Panc1 (cell line): ENCODE measurements around the gene MT1E.

Experiments
- SIN3A ChIP-seq: IDR thresholded peaks from 2 replicates; pipeline ENCODE4 v1.6.1; 2012; ENCODE audit warnings: low read depth, mild to moderate bottlenecking, low read length, moderate library complexity, borderline replicate concordance; ENCODE audit not compliant: insufficient read depth
- TF ChIP-seq, protein P1 (sequence below), 2 experiments: IDR thresholded peaks; 2 replicates each; pipeline ENCODE4 v1.6.1; 2011 to 2012; ENCODE audit warnings: low read depth in 2 of 2, control low read depth in 1 of 2, low read length in 1 of 2, mild to moderate bottlenecking in 1 of 2, moderate library complexity in 1 of 2; ENCODE audit not compliant: insufficient read depth in 1 of 2
- TF ChIP-seq, protein P2 (sequence below): fragments of 450-650 bp; IDR thresholded peaks from 2 replicates; pipeline ENCODE4 v1.5.1; 2017; ENCODE audit warnings: mild to moderate bottlenecking

DNA sequence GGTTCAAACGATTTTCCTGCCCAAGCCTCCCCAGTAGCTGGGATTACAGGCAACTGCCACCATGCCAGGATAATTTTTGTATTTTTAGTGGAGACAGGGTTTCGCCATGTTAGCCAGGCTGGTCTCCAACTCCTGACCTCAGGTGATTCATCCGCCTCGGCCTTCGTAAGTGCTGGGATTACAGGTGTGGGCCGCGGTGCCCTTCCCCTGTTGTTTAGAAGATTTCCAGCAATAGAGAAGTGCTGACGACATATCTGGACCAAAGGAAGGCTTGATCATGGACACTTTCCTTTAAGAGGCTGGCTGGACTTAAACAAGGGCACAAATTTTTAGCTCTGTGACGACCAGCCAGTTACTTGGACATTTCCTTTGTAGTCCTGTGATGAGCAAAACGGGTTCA is 5.6 kb downstream of the MT1E start:
- TF ChIP-seq, protein P1, sequence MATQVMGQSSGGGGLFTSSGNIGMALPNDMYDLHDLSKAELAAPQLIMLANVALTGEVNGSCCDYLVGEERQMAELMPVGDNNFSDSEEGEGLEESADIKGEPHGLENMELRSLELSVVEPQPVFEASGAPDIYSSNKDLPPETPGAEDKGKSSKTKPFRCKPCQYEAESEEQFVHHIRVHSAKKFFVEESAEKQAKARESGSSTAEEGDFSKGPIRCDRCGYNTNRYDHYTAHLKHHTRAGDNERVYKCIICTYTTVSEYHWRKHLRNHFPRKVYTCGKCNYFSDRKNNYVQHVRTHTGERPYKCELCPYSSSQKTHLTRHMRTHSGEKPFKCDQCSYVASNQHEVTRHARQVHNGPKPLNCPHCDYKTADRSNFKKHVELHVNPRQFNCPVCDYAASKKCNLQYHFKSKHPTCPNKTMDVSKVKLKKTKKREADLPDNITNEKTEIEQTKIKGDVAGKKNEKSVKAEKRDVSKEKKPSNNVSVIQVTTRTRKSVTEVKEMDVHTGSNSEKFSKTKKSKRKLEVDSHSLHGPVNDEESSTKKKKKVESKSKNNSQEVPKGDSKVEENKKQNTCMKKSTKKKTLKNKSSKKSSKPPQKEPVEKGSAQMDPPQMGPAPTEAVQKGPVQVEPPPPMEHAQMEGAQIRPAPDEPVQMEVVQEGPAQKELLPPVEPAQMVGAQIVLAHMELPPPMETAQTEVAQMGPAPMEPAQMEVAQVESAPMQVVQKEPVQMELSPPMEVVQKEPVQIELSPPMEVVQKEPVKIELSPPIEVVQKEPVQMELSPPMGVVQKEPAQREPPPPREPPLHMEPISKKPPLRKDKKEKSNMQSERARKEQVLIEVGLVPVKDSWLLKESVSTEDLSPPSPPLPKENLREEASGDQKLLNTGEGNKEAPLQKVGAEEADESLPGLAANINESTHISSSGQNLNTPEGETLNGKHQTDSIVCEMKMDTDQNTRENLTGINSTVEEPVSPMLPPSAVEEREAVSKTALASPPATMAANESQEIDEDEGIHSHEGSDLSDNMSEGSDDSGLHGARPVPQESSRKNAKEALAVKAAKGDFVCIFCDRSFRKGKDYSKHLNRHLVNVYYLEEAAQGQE (IDR thresholded peaks at IDR 0.05; ENCODE audit: insufficient read depth in 1 of 2, low read depth in 2 of 2, low read length in 1 of 2): no peak
- TF ChIP-seq, protein P2, sequence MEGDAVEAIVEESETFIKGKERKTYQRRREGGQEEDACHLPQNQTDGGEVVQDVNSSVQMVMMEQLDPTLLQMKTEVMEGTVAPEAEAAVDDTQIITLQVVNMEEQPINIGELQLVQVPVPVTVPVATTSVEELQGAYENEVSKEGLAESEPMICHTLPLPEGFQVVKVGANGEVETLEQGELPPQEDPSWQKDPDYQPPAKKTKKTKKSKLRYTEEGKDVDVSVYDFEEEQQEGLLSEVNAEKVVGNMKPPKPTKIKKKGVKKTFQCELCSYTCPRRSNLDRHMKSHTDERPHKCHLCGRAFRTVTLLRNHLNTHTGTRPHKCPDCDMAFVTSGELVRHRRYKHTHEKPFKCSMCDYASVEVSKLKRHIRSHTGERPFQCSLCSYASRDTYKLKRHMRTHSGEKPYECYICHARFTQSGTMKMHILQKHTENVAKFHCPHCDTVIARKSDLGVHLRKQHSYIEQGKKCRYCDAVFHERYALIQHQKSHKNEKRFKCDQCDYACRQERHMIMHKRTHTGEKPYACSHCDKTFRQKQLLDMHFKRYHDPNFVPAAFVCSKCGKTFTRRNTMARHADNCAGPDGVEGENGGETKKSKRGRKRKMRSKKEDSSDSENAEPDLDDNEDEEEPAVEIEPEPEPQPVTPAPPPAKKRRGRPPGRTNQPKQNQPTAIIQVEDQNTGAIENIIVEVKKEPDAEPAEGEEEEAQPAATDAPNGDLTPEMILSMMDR: no peak
- no peak for TF ChIP-seq SIN3A
